GM19438 (cell line): ENCODE results near the gene CHST14.
"Not testable (repeated sequence)": the region's sequence is repeated elsewhere in the genome, so short reads cannot be mapped to it uniquely, and the experiment has no call there.

Experiments used
- ATAC-seq: cut with Tn5 transposase; IDR thresholded peaks from one replicate; pipeline ENCODE4 v1.9.1; 2021; ENCODE audit warnings: low read depth; ENCODE audit not compliant: unreplicated experiment

Gene CHST14

GRCh38 chr15:40440743-40441564 is 29.8 kb upstream of the CHST14 start, which contains the start of gene BAHD1:
Gene BAHD1 (plus strand): TSS chr15:40440953. CDS start chr15:40458465, 17,512 bp downstream.
- peak; percentile 77 for ATAC-seq

- ATAC-seq, result no peak
Measured at GRCh38 chr15:40441565-40442531, 28.9 kb upstream of the CHST14 start.

GRCh38 chr15:40443255-40443654 is 27.5 kb upstream of the CHST14 start:
- ATAC-seq, result no peak

DNA sequence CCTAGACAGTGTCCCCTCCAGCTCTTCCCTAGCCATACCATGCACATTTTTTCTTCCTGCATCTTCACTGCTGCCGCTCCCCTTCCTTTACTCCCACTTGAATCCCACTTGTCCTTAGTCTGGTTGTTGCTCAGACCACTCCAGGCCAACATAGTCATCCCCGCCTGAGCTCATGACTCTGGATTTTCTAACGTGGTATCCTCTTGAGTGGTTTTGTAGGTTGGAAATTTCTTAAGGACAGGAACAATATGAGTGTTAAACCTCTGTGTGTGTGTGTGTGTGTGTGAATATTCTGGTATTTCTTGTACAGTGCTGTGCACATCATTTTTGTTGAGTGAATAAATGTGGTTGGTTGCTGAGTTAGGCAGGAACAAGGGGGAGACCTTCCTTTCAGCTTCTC is 26.9 kb upstream of the CHST14 start:
- no peak for ATAC-seq

GRCh38 chr15:40444736-40445135 is 26.0 kb upstream of the CHST14 start:
- no peak for ATAC-seq

- ATAC-seq, result no peak
Measured at GRCh38 chr15:40445421-40445922, 25.3 kb upstream of the CHST14 start.

- ATAC-seq, result no peak
Measured at GRCh38 chr15:40446144-40446543, 24.6 kb upstream of the CHST14 start.

DNA sequence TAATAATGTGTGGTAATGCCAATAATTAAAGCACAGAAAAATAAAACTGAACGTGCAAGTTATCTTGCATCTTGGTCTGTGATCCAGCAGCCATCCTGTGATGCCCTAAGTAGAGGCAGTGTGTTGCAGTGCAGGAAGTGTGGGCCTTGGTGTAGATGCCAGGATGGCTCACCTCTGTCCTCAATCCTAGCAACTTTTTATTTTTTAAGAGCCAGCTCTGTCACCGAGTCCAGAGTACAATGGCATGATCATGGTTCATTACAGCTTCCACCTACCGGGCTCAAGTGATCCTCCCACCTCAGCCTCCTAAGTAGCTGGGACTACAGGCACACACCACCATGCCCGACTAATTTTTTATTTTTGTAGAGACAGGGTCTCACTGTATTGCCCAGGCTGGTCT is 22.4 kb upstream of the CHST14 start:
- no peak for ATAC-seq

- no peak for ATAC-seq
Measured at GRCh38 chr15:40449275-40449674, 21.5 kb upstream of the CHST14 start.

GRCh38 chr15:40450047-40450446 is 20.7 kb upstream of the CHST14 start:
- ATAC-seq, result no peak

GRCh38 chr15:40451527-40452158 is 19.1 kb upstream of the CHST14 start:
- no peak for ATAC-seq

GRCh38 chr15:40452296-40453090 is 18.3 kb upstream of the CHST14 start:
- peak; percentile 67 for ATAC-seq

GRCh38 chr15:40453941-40454340 is 16.8 kb upstream of the CHST14 start:
- not testable (repeated sequence) for ATAC-seq

DNA sequence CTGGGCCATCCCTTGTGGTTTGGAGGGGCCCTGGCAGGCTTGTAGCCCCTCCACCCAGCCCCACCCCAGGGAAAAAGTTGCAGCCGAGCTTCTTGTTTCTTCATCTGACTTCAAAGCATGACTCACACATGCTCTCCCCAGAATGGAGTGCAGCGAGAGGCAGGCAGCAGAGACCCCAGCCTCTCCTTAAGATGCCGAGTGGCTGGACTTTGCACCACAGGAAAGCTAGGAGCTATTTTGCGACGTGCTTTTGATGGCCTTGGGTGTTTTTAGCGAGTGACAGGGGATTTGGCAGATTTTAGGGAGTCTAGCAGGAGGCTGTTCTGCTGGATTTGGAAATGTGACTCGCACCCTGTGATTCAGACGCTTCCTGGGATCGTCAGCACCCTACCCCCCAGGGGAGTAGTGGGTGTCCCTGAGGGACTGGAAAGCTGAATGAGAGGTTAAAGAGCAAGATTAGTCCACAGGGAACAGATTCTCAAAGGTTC is 15.8 kb upstream of the CHST14 start:
- no peak for ATAC-seq

DNA sequence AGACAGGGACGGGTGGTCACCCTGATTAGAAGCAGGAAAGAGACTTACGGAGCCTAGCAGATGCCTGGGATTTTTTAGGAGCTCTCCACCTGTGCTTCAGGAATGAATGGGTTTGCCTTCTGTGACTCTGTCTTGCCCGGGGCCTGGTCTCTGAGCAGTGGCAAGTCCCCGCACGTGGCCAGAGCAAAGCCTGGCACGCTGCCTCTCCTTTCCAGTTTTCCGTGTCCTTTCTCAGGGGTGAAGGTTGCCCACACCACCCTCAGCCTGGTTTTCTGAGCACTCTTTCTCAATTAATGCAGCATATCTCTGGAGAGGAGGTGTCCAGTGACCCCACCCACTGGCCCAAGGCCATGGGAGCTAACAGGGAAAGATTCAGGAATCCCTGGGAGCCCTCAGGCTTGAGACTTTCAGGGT is 14.5 kb upstream of the CHST14 start:
- ATAC-seq, result no peak

DNA sequence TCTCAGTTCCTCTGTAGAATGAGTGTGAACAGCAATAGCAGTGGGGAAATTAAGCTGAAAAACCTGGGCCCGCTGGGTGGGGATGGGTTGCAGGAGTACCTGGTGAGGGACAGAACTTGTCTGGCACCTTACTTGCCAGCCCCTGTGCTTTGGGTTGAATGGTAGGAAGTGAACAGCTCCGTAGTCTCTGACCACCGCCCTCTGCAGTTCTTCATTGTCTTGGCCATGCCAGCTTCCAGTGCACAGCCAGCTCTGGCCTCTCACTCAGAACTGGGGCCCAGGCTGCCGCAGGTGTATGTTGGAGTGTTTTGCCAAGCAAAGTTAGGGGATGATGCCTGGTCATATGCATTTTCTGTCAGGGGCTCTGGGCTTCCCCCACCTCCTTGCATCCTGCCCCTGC is 14.0 kb upstream of the CHST14 start:
- no peak for ATAC-seq

GRCh38 chr15:40458495-40459371 is 12.1 kb upstream of the CHST14 start:
- ATAC-seq, result no peak

- no peak for ATAC-seq
Measured at GRCh38 chr15:40459391-40460015, 11.3 kb upstream of the CHST14 start.
